Kidney epithelial cell (primary cell): ENCODE data around the gene LHX2. TPM values are rescaled to one million over a fixed set of nuclear protein-coding genes. Genes with fewer than 3 reads are reported as not detected.

ENCODE experiments used
- DNase-seq: peaks from one replicate; pipeline ENCODE4 v3.0.0-alpha.2; 2010; ENCODE audit warnings: low read depth
- H3K27me3 ChIP-seq: 2 replicates; pipeline ENCODE4 v1.6.0; 2011; ENCODE audit warnings: low read length; ENCODE audit not compliant: control insufficient read depth, insufficient read depth
- H3K36me3 ChIP-seq: 2 replicates; pipeline ENCODE4 v1.5.1; 2011; ENCODE audit warnings: low read length; ENCODE audit not compliant: control insufficient read depth, insufficient read depth
- H3K4me3 ChIP-seq: 2 replicates; pipeline ENCODE4 v1.5.1; 2011; ENCODE audit warnings: low read depth, mild to moderate bottlenecking, control low read depth, low read length
- CTCF ChIP-seq: IDR thresholded peaks from 2 replicates; pipeline ENCODE4 v1.5.1; 2011; ENCODE audit warnings: mild to moderate bottlenecking, moderate library complexity, low read length, control low read depth, inconsistent platforms; ENCODE audit not compliant: insufficient read depth, poor library complexity, severe bottlenecking
- total RNA-seq: library from RNA; depleted of rRNA; stranded (reverse); fragments of >200 nt; gene quantifications from 2 replicates; pipeline ENCODE4 v1.2.3, GENCODE V29; 2015

Gene LHX2
- total RNA-seq, 1 donor from 2014 or later, result not detected

- no peak for TF ChIP-seq CTCF
- Histone ChIP-seq H3K27me3 (peaks cover 5% of the 10 kb centered on the region), H3K36me3 (no peaks in the 10 kb centered on the region), H3K4me3 (no peak overlapping the region)
- DNase-seq, result no peak
Measured at GRCh38 chr9:124068251-124068650, 56.7 kb downstream of the LHX2 start.

- H3K4me3 ChIP-seq, result no peak overlapping the region
- no peak for DNase-seq
- H3K36me3 ChIP-seq, result no peaks in the 10 kb centered on the region
- TF ChIP-seq CTCF, result no peak
- H3K27me3 ChIP-seq, result peaks cover 5% of the 10 kb centered on the region
Measured at GRCh38 chr9:124074746-124075145, 63.2 kb downstream of the LHX2 start.

GRCh38 chr9:124075761-124076160 is 64.2 kb downstream of the LHX2 start:
- Histone ChIP-seq H3K4me3 (no peak overlapping the region), H3K36me3 (no peaks in the 10 kb centered on the region), H3K27me3 (peaks cover 5% of the 10 kb centered on the region)
- no peak for TF ChIP-seq CTCF
- no peak for DNase-seq

GRCh38 chr9:124077915-124078572 is 66.5 kb downstream of the LHX2 start:
- H3K4me3 ChIP-seq, result no peak overlapping the region
- no peak for TF ChIP-seq CTCF
- no peak for DNase-seq
- H3K36me3 ChIP-seq, result no peaks in the 10 kb centered on the region
- no peaks in the 10 kb centered on the region for H3K27me3 ChIP-seq

- no peak overlapping the region for H3K4me3 ChIP-seq
- no peak for DNase-seq
- H3K36me3 ChIP-seq, result no peaks in the 10 kb centered on the region
- no peak for TF ChIP-seq CTCF
- H3K27me3 ChIP-seq, result no peaks in the 10 kb centered on the region
Measured at GRCh38 chr9:124078641-124079040, 67.1 kb downstream of the LHX2 start.

GRCh38 chr9:124079176-124079925 is 67.8 kb downstream of the LHX2 start:
- Histone ChIP-seq H3K27me3 (no peaks in the 10 kb centered on the region), H3K36me3 (no peaks in the 10 kb centered on the region), H3K4me3 (no peak overlapping the region)
- DNase-seq, result no peak
- no peak for TF ChIP-seq CTCF
